H1 (cell line): ENCODE results near the gene MMP25. TPM values are rescaled to one million over a fixed set of nuclear protein-coding genes. Genes with fewer than 3 reads are reported as not detected.

ENCODE experiments used
- CREB1 ChIP-seq: IDR thresholded peaks from 2 replicates; pipeline ENCODE4 v1.6.1; 2012; ENCODE audit warnings: inconsistent platforms
- E2F6 ChIP-seq: IDR thresholded peaks from 2 replicates; pipeline ENCODE4 v1.6.1; 2012; ENCODE audit warnings: inconsistent platforms
- polyA plus RNA-seq, 7 experiments: library from polyadenylated mRNA; depleted of rRNA in 3 of 7; stranded (reverse) in 5 of 7; unstranded in 2 of 7; fragments of >200 nt in 5 of 7; fragments of 200-250 nt in 2 of 7; gene quantifications; 1 replicate in 5 of 7; 2 replicates in 1 of 7; 4 replicates in 1 of 7; pipeline versions ENCODE4 v1.2.1 to v1.2.3, GENCODE V29; 2011 to 2013; ENCODE audit warnings: missing spikeins in 2 of 7, mixed read lengths in 2 of 7
- total RNA-seq: library from RNA; stranded (reverse); fragmentation: NEBNext Ultra II Directional; extraction: Animal tissue kit (Norgen Biotek cat#: 25700); gene quantifications from 2 replicates; pipeline ENCODE4 v1.2.1, GENCODE V29; 2021

MMP25 gene
- total and polyA plus RNA-seq, 2 of the 8 experiments (the other 6 are each of a cell fraction or from before 2014, with no cell fraction given), result 7.7 to 26.7 TPM

GRCh38 chr16:3101018-3101840 lies 54.9 kb downstream of the MMP25 start (continued):
- no peak for TF ChIP-seq E2F6
- TF ChIP-seq CREB1, result peak; percentile 73
